Stromal cell of bone marrow (primary cell): ENCODE data around the gene THSD7B.
"Not testable (repeated sequence)": the region's sequence is repeated elsewhere in the genome, so short reads cannot be mapped to it uniquely, and the experiment has no call there.

ENCODE experiments used
- DNase-seq: peaks from one replicate; pipeline ENCODE4 v3.0.0-alpha.2; 2012; ENCODE audit warnings: low read depth

The THSD7B gene

DNA sequence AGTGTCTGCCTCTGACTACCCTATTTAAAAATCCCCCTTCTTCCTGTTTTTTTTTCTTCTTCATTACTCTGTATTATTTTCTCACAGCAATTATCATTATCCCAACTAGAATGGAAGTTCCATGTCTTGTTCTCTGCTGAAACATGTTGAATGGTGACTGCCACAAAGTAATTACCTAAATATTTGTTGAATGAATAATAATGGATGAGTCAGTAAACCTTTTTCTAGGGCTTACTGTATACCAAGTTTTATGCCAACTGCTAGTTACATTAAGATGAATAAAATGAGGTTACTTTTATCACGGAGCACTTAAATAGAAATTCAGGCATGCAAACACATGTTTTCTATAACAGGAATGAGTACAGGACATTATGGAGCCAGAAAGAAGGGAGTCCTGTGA lies 490.6 kb downstream of the THSD7B start:
- peak; percentile 6 for DNase-seq

DNA sequence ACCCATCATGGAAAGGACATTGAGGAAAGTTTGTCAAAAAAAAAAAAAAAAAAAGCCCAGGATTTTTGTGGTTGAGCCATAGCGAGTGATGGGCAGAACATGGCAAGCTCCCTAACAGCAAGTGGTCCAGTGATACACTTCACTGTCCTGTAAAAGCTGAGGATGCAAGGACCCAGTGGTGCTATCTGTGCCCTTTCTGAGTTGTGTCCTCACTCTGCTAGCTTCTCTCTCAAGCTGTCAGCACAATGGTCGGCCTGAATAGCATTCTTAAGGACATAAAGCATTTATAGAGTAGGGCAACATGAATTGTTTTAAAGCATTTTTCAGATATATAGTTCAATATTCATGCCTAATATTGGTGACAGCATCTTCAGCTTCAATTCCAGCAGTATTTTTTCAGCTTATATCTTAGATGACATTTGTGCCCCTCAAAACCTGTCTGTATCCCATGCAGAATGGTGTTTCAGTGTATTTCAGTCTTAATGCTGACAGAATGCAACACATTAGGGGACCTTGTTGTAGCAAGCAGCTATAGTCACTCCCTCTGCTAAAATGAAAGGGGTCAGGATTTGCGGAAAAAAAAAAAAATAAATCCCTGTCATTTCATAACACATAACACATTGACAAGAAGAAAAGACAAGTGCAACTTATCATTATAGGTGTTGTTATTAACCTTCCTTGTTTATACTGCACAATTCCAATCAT lies 496.7 kb downstream of the THSD7B start:
- DNase-seq, result no peak

DNA sequence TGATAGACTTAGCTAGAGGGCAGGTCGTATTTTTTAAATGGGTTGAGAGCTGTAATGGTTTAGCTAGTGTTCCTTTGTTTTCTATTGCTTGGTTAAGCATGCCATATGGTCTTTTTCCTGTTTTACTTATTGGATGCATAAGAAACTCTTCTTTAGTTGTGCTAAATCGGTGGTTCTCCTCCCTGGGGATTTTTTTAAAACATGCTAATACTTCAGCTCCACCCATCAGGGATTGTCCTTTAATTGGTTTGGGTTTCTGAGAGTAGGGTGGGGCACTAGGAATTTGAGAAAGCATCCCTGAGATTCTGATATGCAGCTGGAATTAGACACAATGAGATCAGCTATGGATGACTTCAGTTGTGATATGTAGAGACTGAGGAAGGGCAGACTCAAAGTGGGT lies 497.2 kb downstream of the THSD7B start:
- DNase-seq, result no peak

DNA sequence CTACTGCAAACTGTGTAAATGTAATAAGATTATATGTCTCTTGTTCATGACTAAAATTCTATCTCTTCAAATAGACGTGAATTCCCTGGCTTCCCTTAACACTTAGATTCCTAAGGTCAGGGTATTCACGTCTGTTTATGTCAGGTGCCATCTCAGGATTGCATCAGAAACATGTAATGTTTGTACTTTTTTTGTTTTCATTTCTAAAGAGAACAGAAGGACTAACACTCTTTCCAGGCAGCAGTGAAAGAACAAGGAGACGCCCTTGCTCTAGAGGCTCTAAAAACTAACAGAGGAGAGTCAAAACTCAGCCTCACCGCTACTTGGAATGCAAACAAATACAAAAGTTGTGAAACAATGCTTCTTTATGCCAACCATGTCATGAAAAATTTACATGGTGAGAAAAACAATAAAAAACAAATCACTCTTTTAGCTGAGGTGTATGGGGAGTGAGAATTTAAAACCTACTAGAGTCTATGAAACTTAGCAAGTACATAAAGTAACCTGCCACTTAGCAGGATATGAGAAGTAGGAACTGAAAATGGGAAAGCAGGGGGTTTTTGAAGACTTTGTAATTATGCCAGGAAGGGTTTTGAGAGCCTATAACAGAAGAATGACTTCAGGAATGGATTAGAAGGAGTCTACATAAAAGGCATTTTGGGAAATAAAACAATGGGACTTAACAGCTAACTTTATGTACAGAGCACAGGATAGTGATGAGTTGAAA lies 522.7 kb downstream of the THSD7B start:
- DNase-seq, result no peak

DNA sequence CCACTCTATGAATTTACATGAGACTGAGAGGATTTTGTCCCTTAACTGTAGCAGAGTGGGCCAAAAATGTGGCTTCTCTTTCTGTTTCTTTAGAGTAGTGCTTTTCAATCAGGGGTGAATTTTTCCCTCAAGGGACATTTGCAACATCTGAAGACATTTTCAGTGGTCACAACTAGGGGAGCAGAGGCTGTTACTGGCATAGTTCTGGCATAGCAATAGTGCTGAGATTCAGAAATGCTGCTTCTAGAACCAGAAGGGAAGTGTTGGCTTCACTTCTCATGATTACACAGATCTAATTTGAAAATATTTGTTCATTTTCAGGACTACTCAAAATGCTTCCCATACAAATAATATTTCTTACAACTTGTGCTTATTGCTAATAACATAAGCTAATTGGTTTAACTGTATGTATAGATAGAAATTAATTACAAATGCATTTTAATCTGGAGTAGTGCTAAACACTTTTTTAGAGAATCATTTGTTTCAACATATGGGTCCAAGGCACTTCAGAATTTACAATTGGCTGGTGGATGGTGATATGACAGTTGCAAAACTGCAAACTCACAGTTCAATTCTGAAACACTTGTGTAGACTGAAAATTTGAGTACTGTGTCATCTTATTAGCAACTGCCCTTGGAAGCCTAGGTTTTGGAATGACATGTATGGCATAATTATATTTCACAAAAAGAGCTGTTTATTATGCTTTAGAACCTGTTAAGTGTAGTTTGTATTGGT lies 526.7 kb downstream of the THSD7B start:
- no peak for DNase-seq

DNA sequence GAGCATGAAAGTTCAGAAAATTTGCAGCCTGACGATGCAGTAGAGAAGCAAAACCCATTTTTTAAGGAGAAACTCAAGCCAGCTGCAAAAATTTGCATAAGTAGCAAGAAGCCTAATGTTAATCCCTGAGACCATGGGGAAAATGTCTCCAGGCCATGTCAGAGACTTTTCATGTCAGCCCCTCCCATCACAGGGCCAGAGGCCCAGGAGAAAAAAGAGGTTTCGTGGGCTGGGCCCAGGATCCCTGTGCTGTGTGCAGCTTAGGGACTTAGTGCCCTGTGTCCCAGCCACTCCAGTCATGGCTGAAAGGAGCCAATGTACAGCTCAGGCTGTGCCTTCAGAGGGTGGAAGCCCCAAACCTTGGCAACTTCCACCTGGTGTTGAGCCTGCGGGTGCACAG lies 533.0 kb downstream of the THSD7B start:
- no peak for DNase-seq

DNA sequence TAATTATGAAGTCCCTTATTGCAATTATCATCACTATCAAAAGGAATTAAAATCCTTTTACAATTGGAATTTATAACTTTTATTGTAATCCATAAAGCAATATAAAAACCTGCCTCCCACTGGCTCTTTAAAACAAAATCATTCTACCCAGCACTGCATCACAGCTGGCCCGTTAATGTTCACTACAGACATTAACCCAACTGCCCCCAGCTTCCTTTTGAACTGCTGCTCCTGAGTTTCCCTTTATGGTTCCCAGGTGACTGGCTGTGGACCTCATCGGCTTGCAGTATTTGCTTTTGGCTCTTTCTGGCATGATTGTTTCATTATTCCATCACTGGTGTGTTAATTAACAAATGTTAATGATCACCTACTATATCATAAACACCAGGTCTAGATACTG lies 535.6 kb downstream of the THSD7B start:
- DNase-seq, result no peak

DNA sequence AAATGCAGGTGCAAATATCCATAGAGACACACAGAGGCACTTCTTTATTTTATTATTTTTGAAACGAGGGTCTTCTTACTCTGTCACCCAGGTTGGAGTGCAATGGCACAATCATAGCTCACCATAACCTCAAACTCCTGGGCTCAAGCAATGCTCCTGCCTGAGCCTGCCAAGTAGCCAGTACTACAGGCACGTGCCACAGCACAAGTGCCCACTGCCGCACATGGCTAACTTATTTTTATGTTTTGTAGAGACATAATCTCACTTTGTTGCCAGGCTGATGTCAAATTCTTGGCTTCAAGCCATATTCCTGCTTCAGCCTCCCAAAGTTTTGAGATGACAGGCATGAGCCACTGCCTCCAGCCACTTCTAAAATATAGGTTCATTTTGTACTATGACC lies 537.6 kb downstream of the THSD7B start:
- DNase-seq, result no peak

DNA sequence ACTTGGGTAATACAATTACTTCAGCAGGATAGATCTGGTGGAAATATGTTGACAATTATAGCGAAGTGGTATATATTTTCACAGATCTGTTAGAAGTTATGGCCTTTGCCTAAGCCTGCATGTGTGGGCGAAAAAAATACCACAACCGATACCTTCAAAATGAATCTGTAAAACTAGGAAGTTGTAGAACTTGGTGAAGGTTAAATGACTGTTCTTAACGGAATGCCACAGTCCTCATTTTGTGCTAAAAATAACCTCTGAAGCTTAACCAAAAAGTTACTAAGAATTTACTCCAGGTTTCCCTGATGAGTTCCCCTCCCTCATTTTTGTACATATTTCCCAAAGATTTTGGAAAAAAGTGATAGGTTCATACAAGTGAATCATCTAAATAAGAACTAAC lies 550.7 kb downstream of the THSD7B start:
- DNase-seq, result no peak

DNA sequence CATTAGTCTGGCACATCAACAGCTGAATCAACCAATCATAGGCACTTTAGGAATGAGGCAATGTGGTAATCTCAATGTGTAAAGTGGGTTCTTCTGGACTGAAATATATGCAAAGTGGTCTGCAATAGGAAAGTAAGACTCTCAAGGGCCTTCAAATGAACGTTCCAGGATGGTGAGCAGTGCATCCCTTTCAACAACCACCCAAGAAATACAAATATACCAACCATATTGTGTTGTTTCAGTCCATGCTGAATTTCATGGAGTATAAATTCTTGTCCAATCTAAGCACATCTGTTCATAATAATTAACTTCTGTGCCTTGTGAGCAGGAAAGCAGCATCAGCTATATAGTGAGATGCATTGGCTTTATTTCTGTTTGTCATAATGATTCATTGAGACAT lies 556.2 kb downstream of the THSD7B start:
- no peak for DNase-seq

DNA sequence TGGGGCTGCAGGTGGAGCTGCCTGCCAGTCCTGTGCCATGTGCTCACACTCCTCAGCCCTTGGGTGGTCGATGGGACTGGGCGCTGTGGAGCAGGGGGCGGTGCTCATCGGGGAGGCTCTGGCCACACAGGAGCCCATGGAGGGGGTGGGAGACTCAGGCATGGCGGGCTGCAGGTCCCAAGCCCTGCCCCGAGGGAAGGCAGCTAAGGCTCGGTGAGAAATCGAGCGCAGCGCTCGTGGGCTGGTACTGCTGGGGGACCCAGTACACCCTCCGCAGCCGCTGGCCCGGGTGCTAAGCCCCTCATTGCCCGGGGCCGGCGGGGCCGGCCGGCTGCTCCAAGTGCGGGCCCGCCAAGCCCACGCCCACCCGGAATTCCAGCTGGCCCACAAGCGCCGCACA lies 566.2 kb downstream of the THSD7B start:
- DNase-seq, result not testable (repeated sequence)

DNA sequence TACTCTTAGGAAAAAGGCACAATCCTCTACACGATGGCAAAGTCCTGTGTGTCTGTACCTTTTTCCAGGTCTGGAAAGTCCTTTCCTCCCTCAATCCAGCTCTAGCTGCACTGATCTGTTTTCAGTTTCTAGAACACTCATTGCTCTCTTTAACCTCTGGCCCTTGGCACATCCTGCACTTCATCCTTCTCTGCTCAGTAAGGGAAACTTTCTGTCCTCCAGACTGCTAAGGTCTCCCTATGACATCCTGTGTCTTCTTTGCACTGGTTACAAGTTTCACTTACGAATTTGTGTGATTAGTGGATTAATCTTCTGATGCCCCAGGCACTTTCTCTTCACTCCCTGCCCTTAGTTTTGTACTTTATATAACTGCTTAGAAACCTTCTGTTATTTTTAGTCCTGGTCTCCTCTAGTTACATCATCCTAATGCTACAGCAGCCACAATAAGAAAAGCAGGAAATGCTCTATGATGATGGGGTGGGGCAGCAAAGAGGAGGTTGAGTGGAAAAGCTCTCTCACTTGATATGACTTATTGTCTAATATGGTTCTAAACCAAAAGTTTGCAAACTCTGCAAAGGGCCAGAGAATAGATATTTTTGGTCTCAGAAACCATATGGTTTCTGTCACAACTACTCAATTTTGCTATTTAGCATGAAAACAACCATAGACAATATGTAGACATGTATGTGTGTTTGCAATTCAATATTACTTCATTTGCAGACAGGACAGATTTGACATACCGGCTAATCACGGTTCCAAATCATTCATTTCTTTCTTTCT lies 568.2 kb downstream of the THSD7B start:
- peak; percentile 28 for DNase-seq

DNA sequence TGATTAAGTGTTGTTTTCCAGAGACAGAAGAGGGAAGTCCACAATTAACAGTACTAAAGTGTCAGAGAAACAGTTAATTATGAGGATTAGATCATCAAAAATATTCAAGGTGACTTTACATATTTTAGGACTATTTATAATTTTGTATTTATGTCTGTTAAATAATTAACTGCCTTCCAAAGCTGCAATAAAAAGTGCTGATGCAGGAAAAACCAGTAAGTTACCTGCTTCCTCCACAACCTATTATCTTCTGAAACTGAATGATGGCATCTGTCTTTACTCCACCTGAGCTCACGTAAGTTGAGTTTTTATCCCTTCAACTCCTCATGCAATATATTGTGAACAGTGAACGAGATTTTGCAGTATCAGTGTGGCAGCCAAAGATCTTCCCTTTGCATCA lies 570.7 kb downstream of the THSD7B start:
- no peak for DNase-seq

DNA sequence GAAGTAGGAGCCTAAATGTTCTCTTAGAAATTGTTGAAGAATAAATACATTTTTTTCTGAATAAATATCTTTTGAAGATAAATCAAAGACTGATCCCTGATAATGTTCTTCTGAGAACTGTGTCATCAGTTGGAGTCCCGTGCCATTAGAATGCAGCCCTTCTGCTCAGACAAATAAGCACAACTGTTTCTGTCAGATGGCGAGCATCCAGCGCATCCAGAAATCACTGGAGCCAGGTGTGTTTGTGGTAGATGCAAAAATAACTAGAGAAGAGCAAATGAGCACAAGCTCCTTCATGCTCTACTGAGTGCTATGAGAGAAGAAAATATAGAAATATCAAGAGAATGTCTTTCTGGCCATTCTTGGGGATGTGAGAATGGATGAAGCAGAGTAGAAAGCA lies 573.7 kb downstream of the THSD7B start:
- DNase-seq, result no peak

DNA sequence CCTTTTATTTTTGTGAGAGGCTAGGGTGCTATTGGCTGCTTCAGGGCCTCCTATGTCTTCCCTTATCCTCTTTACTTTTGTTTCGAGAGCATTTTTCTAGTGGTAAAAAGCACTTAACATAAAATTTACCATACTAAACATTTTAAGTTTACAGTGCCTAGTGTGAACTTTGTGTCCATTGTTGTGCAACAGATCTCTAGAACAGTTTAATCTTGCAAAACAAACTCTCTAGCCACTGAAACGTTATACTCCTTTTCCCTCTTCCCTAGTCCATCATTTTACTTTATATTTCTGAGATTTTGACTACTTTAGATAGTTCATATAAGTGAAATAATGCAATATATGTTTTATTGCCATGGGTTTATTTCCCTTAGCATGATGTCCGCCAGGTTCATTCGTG lies 580.6 kb downstream of the THSD7B start:
- DNase-seq, result no peak

DNA sequence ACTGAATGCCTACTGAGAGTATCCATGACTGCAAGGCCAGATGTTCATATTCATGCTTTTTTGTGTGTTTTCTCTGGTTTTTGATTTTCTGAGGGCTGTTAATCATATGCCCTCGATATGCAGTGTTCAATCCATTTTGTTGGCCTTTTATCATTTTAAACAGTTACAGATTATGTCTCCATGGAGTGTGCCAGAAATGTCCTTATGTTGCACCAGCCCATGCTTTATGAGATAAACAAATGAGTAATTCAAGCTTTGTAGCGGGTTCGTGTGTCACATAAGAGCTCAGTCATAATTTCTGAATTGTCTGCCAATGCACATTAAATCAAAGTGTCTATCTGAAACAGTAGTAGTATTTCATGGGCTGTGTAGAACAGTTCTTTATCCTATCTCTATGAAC lies 583.0 kb downstream of the THSD7B start:
- peak; percentile 13 for DNase-seq

DNA sequence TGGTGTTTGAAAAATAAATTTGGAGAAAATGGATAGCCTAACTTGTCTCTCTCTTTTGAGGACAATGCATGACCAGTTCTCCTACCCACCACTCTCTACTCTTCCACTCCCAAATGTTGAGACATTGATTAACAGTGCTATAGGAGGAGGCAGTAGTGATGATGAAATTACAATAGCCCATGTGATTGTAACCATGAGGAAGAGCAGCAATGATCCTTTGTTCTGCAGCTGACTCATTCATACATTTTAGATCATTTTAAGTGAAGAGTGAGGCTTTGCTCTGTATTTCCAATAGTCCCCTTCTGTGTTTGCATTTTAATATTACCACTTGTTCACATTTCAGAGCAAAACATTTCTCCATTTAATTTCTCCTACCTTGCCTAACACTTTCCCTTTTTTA lies 592.3 kb downstream of the THSD7B start:
- no peak for DNase-seq

DNA sequence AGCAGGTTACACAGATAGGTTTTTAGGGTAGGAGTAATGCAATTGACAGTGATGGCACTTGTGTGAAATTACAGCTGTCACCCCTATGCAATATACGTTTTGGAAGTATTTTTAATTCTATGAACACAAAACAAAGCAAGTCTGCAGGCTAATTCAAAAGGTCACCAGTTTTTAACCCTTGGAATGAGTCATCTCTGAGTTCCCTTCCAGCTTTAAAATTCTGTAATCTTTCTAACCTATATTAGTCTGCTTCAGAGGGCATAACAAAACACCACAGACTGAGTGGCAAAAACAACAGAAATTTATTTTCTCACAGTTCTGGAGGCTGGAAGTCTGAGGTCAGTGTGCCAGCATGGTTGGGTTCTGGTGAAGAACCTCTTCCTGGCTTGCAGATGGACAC lies 602.0 kb downstream of the THSD7B start:
- DNase-seq, result peak; percentile 7

DNA sequence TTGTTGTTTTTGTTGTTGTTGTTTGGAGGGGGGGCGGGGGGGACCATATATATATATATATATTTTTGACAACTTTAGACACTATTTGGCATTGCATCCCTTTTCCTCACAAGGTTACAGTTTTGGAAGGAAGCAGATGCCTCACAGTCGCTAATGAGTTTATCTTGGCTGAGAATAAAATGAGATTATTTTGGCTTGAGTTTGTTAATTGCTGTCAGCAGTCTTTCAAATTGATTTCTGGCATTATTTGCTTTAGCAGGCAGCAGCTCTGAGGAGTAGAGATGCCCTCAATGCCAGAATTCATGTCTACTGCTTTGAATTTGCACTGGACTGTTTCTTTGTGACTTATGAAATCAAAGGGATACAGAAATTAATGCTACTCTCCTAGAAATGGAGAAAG lies 603.8 kb downstream of the THSD7B start:
- no peak for DNase-seq

DNA sequence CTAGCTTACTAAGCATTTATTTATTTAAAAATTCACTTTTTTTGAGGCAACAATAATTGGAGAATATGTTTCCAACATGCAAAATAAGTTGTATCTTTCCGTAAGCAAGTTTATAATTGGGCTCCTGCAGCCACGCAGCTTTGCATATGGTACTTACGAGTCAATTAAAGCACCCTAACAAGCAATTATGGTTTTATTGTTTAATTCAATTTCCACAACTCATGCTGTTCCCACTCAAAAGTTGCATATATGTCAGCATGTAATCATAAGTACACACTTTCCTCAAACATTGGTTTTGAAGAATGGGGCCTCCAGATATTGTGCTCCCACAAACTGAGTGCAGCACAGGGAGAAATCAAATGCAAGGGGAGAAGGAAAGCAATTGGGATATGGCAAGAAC lies 613.8 kb downstream of the THSD7B start:
- no peak for DNase-seq

DNA sequence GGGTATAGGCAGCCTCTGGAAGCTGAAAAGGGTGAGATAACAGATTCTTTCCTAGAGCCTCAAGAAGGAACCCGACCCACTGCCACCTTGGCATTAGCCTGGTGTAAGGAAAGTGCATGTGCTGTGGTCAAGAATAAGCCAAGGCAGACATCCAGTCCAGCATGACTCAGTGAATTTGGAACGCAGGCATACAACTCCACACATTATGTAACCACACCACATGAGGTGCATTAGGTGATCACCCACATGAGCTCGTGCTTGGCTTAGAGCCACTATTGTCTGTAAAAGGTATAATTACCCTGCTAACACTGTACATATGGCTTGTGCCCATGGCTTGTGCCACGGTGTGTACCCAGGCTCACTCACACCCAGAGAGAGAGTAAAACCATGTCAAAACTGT lies 615.3 kb downstream of the THSD7B start:
- peak; percentile 9 for DNase-seq

DNA sequence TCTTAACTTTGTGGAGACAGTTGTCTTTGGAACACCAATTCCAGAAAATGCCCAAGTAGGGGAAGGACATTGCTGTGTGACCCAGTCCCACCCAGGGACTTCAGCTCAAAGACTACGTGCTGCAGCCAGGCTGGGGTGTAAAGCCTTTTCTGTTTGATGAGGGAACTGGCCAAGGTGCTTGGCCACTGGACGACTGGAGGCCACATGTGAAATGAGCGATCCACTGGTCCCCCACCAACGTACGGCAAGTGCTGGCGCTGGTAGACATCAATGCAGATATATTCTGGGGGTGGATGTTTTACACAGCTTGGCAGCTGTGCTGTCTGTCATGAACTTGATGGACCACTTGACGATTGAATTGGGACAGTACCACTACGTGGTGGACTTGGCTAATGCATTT lies 616.4 kb downstream of the THSD7B start:
- no peak for DNase-seq

DNA sequence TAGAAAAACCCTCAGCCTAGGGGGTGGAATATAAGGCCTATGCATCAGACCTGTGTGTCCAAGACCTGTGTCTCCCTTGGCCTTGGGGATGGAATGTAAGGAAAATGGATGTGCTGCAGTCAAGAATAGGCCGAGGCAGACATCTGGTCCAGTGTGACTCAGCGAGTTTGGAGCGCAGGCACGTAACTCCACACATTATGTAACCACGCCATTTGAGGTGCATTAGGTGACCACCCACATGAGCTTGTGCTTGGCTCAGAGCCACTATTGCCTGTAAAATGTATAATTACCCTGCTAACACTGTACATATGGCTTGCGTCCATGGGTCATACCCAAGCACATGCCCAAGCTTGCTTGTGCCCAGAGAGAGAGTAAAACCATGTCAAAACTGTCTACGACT lies 618.0 kb downstream of the THSD7B start:
- no peak for DNase-seq
